HT1080 (cell line): ENCODE measurements around the gene PDSS2. TPM values are rescaled to one million over a fixed set of nuclear protein-coding genes. Genes with fewer than 3 reads are reported as not detected.

Experiments
- DNase-seq: peaks from one replicate; pipeline ENCODE4 v3.0.0-alpha.2; 2015; ENCODE audit warnings: low read depth
- total RNA-seq: library from RNA; depleted of rRNA; stranded (reverse); fragments of >200 nt; shearing (Covaris generic); gene quantifications from 2 replicates; pipeline ENCODE4 v1.2.3, GENCODE V29; 2014

The PDSS2 gene
- total RNA-seq, 1 experiment from 2014 or later, result 10.7 TPM

DNA sequence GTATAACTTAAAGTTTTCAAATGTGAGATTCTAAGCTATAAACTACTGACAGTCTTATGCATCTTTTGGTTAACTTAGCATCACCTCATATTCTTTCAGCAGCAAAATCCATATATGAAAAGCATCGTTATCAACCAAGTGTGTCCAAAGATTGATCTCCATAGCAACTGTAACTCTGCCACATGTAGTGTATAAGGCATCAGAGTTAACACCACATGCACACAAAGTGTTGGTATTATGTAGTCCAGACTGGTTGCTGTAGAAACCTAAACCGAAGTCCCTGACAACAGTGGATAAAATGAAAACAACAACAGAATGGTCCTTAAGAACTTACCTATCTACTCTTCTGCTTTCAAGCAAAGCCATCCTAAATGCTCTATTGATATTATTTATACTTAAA, 39.6 kb downstream of the PDSS2 start:
- peak; percentile 5 for DNase-seq

DNA sequence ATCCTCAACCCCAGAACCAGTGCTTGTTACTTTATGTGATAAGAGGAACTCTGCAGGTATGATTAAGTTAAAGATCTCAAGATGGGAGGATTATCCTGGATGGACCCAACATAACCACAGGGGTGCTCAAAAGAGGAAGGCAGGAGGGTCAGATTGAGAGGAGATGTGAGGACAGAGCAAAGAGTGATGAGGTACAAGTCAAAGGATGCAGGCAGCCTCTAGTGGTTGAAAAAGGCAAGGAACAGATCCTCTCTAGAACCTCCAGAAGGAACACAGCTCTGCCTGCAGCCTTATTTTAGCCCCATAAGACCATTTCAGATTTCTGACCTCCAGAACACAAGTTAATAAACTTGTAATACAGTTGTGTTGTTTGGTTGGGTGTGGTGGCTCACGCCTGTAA, 41.2 kb downstream of the PDSS2 start:
- DNase-seq, result peak; percentile 28

DNA sequence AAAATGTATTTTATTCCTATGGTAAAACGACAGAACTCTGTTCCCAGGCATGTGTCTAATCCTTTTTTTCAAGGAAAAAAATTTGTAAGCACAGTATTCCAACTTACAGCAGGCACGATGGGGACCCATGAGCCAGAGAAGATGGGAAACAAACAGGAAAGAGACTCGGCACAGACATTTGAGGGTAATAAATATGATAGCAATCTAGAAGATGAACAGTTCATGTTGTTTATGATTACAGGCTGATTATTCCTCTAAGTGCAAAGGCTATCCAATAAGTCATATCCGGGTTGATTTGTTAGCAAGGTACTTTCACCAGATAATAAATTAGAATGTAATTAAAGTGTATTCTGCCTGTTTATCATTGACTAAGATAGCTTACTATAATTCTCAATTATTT, 43.2 kb downstream of the PDSS2 start:
- DNase-seq, result no peak

DNA sequence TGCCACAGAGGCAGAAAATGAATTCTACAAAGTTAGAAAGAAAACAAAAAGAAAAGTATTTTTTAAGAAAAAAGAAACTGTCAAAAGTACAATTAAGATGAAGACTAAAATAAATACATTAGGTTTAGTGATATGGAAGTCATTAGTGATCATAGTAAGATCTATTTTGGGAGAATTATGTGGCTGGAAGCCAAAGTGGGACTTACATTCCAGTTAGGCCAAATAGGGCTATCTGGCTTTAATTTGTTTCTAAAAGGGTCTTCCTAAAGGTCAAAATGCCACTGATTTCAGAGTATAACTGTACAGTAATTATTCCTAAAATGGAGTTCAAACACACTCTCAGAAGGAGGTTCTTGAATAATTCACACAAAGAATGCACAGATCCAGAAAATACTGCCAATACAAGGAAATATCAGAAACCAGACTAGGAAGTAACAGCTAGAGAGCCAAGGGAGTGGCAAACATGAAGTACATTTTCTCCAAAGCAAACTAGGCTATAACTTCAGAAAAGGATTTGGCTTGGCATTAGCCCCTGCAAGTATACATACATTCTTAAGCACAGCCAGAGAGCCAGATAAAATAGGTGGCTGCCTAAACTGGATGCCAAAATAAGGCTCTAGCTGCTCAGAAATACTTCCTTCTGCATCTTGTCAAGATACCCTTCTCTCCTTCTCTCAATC, 45.3 kb downstream of the PDSS2 start:
- no peak for DNase-seq

- DNase-seq, result no peak
These were observed 48.2 kb downstream of the PDSS2 start for GRCh38 chr6:107411161-107411560.

DNA sequence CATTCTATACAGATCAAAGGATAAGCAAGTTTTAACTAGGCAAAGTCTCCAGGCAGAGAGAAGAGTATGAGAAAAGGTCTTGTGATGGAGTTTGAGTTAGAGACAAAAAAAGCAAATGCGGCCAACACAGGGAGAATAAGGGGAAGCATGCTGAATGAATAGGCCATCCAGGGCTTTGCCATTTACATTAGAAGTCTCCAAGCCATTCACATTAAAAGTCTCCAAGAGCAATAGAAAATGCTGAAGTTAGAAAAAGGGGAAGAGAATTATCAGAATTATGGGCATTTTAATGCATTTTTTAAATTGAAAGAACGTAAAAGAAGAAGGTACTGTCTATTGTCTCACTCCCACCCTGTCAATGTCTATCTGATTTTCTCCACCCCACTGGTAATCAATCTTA, 49.4 kb downstream of the PDSS2 start:
- DNase-seq, result no peak

DNA sequence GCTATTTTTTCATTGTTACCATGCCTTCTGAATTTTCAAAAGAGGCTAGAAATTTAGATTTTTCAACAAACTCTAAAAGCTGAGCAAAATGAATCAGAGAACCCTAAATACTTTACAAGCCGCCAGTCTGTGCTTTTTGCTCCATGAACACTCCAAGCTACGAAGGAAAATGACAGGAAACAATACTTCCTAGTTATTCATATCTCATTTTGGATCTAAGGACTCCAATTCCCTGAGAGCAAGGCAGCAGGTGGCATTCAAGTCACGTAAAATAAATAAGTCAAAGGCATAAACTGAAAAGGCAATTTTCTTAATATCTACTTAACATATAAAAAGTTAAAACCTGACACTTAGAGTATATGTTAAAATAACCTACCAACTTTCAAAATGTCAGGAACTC, 50.6 kb downstream of the PDSS2 start:
- DNase-seq, result no peak

DNA sequence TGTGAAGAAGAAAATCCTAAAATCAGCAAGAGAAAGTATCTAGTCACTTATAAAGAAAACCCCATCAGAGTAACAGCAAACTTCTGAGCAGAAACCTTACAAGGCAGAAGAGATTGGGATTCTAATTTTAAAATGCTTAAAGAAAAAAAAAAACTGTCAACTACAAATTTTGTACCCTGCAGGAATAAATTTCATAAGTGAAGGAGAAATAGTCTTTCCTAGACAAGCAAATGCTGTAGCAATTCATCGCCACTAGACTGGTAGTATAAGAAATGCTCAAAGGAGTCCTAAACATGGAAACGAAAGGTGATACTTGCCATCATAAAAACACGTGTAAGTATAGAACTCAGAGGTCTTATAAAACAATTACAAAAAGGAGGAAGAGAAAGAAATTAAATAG, 54.4 kb downstream of the PDSS2 start:
- DNase-seq, result no peak

- DNase-seq, result no peak
These were observed 56.8 kb downstream of the PDSS2 start for GRCh38 chr6:107402533-107402932.

GRCh38 chr6:107401573-107401972, 57.8 kb downstream of the PDSS2 start:
- DNase-seq, result no peak

DNA sequence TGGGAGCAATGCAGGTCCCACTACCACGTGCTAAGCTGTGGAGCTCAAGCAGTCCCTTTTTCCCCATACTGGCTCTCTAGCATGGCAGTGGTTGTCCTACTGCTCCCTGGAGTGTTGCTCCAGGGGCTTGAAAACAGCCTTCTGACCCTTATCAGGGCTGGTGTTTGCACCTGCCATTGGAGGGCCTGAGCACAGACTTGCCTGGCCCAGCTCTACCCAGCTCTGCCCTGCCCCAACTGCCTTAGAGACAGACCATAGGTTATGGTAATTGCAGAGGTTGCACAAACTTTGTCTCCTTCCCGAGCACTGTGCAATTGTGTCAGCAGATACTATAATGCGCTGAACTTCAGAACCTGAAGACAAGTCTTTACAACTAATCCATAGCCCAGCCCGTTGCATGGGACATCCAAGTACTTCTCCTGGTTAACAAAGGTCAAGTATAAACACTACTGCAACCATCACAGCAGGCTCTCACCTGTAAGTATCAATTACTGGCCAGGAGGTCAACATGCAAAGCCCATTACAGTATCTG, 58.7 kb downstream of the PDSS2 start:
- no peak for DNase-seq

- no peak for DNase-seq
These were observed 59.4 kb downstream of the PDSS2 start for GRCh38 chr6:107399935-107400334.

DNA sequence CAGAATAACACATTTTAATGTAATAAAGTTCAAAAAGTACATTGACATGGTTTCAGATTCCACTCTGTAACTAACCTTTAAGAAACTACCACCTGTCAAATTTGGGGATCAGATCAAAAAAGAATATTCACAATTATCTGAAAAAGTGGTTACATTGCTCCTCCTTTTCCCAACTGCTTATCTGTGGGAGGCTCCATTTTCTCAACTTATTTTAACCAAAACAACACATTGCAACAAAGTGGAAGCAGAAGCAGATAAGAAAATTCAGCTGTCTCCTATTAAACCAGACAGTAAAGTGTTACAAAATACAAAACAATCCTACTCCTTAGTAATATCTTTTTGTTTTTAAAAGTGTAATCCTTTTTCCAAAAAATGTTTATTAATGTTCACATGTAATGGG, 61.4 kb downstream of the PDSS2 start:
- DNase-seq, result no peak

GRCh38 chr6:107396211-107396610, 63.2 kb downstream of the PDSS2 start:
- no peak for DNase-seq

GRCh38 chr6:107392069-107392468, 67.3 kb downstream of the PDSS2 start:
- no peak for DNase-seq

GRCh38 chr6:107390685-107391435, 68.5 kb downstream of the PDSS2 start:
- no peak for DNase-seq

GRCh38 chr6:107390056-107390455, 69.3 kb downstream of the PDSS2 start:
- DNase-seq, result no peak

DNA sequence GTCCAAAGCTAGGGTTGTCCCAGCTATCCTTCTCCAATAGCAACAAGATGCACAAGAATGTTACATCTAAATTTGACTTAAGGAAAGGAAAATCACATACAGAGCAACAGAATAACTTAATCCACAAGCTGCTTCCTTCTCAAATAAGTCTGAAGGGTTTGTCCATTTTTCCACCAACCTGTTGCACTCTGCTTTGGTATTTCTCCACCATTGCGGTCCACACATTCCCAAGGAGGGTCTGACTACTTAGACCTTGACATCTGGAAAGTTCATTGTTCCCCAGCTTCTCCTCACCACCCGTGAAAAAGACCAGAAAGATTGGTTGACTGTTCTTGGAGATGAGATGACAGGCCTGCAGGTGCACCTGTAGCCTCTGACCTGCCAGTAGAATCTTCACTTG, 72.5 kb downstream of the PDSS2 start:
- no peak for DNase-seq

- no peak for DNase-seq
These were observed 73.0 kb downstream of the PDSS2 start for GRCh38 chr6:107386340-107386739.

GRCh38 chr6:107383705-107384104, 75.7 kb downstream of the PDSS2 start:
- DNase-seq, result no peak

DNA sequence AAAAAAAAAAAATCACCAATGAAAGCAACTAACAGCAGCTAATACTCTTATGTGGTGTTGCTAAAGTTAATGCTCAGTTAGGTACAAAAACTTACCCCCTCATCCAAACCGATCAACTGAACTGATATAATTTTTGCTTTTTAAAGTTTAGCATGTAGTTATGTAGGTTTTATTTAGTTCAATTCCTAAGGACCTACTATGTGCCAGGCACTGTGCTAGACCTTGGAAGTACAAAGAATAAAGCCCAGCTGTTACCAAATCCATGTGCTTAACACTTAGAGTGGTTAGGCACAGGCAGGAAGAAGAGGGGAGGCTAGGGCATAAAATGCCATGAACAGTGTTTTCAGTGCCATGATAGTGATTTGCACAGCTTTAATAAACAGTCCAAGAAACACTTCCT, 85.1 kb downstream of the PDSS2 start:
- no peak for DNase-seq

DNA sequence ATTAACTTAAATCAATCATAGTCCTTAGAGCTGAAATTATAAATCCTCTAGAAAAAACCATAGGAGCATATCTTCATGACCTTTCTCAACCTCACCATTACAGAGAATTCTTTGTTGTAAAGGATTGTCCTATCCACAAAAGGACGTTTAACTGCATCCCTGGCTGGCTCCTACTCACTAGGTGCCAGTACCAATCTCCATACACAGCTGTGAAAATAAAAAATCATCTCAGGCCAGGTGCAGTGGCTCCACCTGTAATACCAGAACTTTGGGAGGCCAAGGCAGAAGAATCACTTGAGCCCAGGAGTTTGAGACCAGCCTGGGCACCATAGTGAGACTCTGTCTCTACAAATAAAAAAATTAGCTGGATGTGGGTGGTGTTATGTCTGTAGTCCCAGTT, 89.9 kb downstream of the PDSS2 start:
- no peak for DNase-seq

GRCh38 chr6:107368471-107368870, 90.9 kb downstream of the PDSS2 start:
- no peak for DNase-seq
